T-cell (primary cell): ENCODE measurements around the gene S100PBP. TPM values are rescaled to one million over a fixed set of nuclear protein-coding genes. Genes with fewer than 3 reads are reported as not detected.

Experiments
- ATAC-seq, 4 experiments: fragments of 200-7000 bp in 3 of 4; fragments of 150-1000 bp in 1 of 4; cut with Tn5 transposase; replicated peaks in 1 of 4; 1 replicate in 3 of 4; 2 replicates in 1 of 4; pipeline ENCODE4 v1.10.0; 2021; ENCODE audit warnings: moderate library complexity in 3 of 4, mild to moderate bottlenecking in 2 of 4, moderate number of reproducible peaks in 1 of 4
- CTCF ChIA-PET, 2 donors: fragments of 300-600 bp; sonication (Branson Sonifier 250); formaldehyde crosslinking; loops; one replicate each; lab custom pipeline; 2022; ENCODE audit warnings: antibody characterized with exemption in 2 of 2; lab: Charles Lee
- POLR2A ChIA-PET, 2 donors: fragments of 300-600 bp; sonication (Branson Sonifier 250); formaldehyde crosslinking; loops; one replicate each; lab custom pipeline; 2022; ENCODE audit warnings: antibody characterized with exemption in 2 of 2; lab: Charles Lee
- DNase-seq, 35 experiments: peaks; one replicate each; pipeline versions ENCODE4 v3.0.0 to v3.0.0-alpha.2; 2013 to 2023
- H3K27ac ChIP-seq: one replicate; pipeline ENCODE4 v1.5.1; 2013; ENCODE audit warnings: low read length
- H3K27me3 ChIP-seq, 2 experiments: replicated peaks in 1 of 2; 1 replicate in 1 of 2; 2 replicates in 1 of 2; pipeline versions ENCODE4 v1.6.1 to v1.7.0; 2013; ENCODE audit warnings: low read length in 1 of 2, mixed read lengths in 1 of 2; ENCODE audit not compliant: control insufficient read depth in 2 of 2, insufficient read depth in 2 of 2; ENCODE audit errors: extremely low read depth in 1 of 2
- H3K36me3 ChIP-seq, 2 donors: 1 replicate in 1 of 2; 2 replicates in 1 of 2; pipeline versions ENCODE4 v1.6.1 to v1.7.0; 2013; ENCODE audit warnings: low read length in 1 of 2; ENCODE audit not compliant: control insufficient read depth in 2 of 2, insufficient read depth in 1 of 2; ENCODE audit errors: extremely low read depth in 1 of 2
- H3K4me1 ChIP-seq, 2 experiments: 1 replicate in 1 of 2; 2 replicates in 1 of 2; pipeline versions ENCODE4 v1.6.1 to v1.7.0; 2013; ENCODE audit warnings: low read length in 2 of 2, mixed read lengths in 1 of 2; ENCODE audit not compliant: insufficient read depth in 2 of 2, control insufficient read depth in 1 of 2; ENCODE audit errors: extremely low read depth in 1 of 2
- H3K4me3 ChIP-seq, 2 donors: 1 replicate in 1 of 2; 2 replicates in 1 of 2; pipeline versions ENCODE4 v1.5.1 to v1.7.0; 2013; ENCODE audit warnings: mild to moderate bottlenecking in 2 of 2, low read length in 1 of 2, moderate library complexity in 1 of 2; ENCODE audit not compliant: control insufficient read depth in 1 of 2; ENCODE audit errors: extremely low read depth in 1 of 2
- H3K9me3 ChIP-seq: 2 replicates; pipeline ENCODE4 v1.7.0; 2013
- H3K27ac Mint-ChIP-seq, 2 donors: one replicate each; pipeline ENCODE4 v1.8.0; 2020 to 2021; ENCODE audit warnings: mild to moderate bottlenecking in 2 of 2, mixed read lengths in 2 of 2
- H3K27me3 Mint-ChIP-seq, 2 donors: one replicate each; pipeline ENCODE4 v1.8.0; 2021 to 2022; ENCODE audit warnings: mixed read lengths in 2 of 2
- H3K36me3 Mint-ChIP-seq: one replicate; pipeline ENCODE4 v1.8.0; 2021; ENCODE audit warnings: mixed read lengths
- H3K4me1 Mint-ChIP-seq, 3 donors: one replicate each; pipeline ENCODE4 v1.8.0; 2020 to 2022; ENCODE audit warnings: mixed read lengths in 3 of 3, mild to moderate bottlenecking in 1 of 3
- H3K4me3 Mint-ChIP-seq, 3 donors: one replicate each; pipeline ENCODE4 v1.8.0; 2020 to 2022; ENCODE audit warnings: mild to moderate bottlenecking in 3 of 3, mixed read lengths in 3 of 3, moderate library complexity in 3 of 3
- H3K9me3 Mint-ChIP-seq, 3 donors: one replicate each; pipeline ENCODE4 v1.8.0; 2020 to 2022; ENCODE audit warnings: mixed read lengths in 3 of 3
- WGBS: methylation state at CpG from one replicate; pipeline ENCODE4 v1.1.5; 2013; ENCODE audit warnings: missing lambda C conversion rate; ENCODE audit not compliant: insufficient coverage; 5-methylcytosine and 5-hydroxymethylcytosine counted together
- total RNA-seq, 35 experiments: library from RNA in 6 of 35; stranded (reverse) in 6 of 35; fragments of 120-200 nt in 1 of 35; gene quantifications; one replicate each; pipeline versions ENCODE4 v1.2.1 to v1.2.4 and lab custom pipeline; 2013 to 2026

S100PBP gene
- total RNA-seq, 5 donors from 2014 or later (not counting 1 experiment from before 2014, with no cell fraction given), result 46.6 to 77.6 (median 63.6) TPM

DNA sequence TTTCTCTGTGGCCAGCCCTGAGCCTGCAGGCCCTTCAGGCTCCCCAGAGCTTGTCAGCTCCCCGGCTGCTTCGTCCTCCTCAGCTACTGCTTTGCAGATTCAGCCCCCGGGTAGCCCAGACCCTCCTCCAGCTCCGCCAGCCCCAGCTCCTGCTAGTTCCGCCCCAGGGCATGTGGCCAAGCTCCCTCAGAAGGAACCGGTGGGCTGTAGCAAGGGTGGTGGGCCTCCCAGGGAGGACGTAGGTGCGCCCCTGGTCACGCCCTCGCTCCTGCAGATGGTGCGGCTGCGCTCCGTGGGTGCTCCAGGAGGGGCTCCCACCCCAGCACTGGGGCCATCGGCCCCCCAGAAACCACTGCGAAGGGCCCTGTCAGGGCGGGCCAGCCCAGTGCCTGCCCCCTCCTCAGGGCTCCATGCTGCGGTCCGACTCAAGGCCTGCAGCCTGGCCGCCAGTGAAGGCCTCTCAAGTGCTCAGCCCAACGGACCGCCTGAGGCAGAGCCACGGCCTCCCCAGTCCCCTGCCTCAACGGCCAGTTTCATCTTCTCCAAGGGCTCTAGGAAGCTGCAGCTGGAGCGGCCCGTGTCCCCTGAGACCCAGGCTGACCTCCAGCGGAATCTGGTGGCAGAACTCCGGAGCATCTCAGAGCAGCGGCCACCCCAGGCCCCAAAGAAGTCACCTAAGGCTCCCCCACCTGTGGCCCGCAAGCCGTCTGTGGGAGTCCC, 45.7 kb upstream of the S100PBP start:
- Mint-ChIP-seq H3K9me3 (no peaks in the 10 kb centered on the region), H3K4me3 (no peak overlapping the region), H3K27me3 (no peaks in the 10 kb centered on the region), H3K4me1 (peaks cover 5 to 14% (median 13%) of the 10 kb centered on the region in 3 donors), H3K36me3 (peaks cover 12% of the 10 kb centered on the region), H3K27ac (no peak overlapping the region)
- Histone ChIP-seq H3K9me3 (no peaks in the 10 kb centered on the region), H3K36me3 (peaks cover 6 to 19% of the 10 kb centered on the region in 2 donors), H3K4me3 (no peak overlapping the region), H3K27ac (no peak overlapping the region), H3K4me1 (peaks cover 0 to 10% of the 10 kb centered on the region in 2 experiments), H3K27me3 (peaks cover 0 to 6% of the 10 kb centered on the region in 2 experiments)
- DNase-seq (no peak), ATAC-seq (no peak)
- ChIA-PET CTCF (interaction anchor here (0.5 to 4.5 kb wide), 6 partner anchors 17 to 312 kb away, joined by 3 to 20 read pairs (median 6); no protein-coding TSS in a partner anchor), POLR2A (interaction anchor here in 1 of 2 donors (0.6 kb wide), 2 partner anchors 133 to 135 kb away, joined by 3 to 6 read pairs; no protein-coding TSS in a partner anchor)
- WGBS, result 94% methylated on average over 28 of the region's 30 CpGs

DNA sequence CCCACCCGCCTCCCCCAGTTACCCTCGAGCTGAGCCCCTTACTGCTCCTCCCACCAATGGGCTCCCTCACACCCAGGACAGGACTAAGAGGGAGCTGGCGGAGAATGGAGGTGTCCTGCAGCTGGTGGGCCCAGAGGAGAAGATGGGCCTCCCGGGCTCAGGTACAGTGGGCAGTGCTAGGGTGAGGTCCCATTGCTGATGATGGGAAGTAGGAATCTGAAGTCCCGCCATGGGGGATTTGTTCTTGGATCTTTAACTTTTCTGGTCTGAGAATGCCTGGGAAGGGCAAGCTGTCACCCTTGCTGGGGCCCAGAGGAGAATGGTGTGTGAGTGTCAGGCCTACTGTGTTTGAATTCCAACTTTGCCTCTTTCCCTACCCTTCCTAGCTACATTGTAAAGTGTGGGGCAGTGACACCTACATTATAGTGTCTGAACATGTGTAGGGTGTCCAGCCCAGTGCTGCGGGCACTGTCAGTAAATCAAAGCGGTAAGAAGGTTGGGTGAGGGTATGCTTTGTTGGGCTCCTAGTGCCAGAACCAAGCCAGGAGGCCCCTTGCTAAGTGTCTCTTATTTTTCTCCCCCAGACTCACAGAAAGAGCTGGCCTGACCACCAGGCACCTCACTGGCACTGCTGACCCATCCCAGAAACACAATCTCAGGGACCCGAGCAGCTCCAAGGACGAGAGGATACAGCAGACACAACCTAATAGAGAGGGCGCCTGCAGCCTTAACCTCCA, 45.0 kb upstream of the S100PBP start:
- H3K4me1 Mint-ChIP-seq, result peaks cover 5 to 14% (median 13%) of the 10 kb centered on the region in 3 donors
- H3K9me3 Mint-ChIP-seq, result no peaks in the 10 kb centered on the region
- H3K36me3 Mint-ChIP-seq, result peaks cover 12% of the 10 kb centered on the region
- Histone ChIP-seq H3K4me3 (no peak overlapping the region), H3K36me3 (peaks cover 6 to 21% of the 10 kb centered on the region in 2 donors), H3K27ac (no peak overlapping the region), H3K4me1 (peaks cover 0 to 9% of the 10 kb centered on the region in 2 experiments), H3K9me3 (no peaks in the 10 kb centered on the region), H3K27me3 (peaks cover 0 to 6% of the 10 kb centered on the region in 2 experiments)
- H3K27me3 Mint-ChIP-seq, result no peaks in the 10 kb centered on the region
- ChIA-PET POLR2A (interaction anchor here in 1 of 2 donors (0.6 kb wide), 1 partner anchor 136 kb away, joined by 6 read pairs; no protein-coding TSS in a partner anchor), CTCF (interaction anchor here (0.5 to 4.5 kb wide), 14 partner anchors 7 to 311 kb away, joined by 3 to 20 read pairs (median 4); no protein-coding TSS in a partner anchor)
- DNase-seq, result no peak
- 96% methylated on average over 5 of the region's 10 CpGs for WGBS
- ATAC-seq, result no peak
- no peak overlapping the region for H3K4me3 Mint-ChIP-seq
- no peak overlapping the region for H3K27ac Mint-ChIP-seq

DNA sequence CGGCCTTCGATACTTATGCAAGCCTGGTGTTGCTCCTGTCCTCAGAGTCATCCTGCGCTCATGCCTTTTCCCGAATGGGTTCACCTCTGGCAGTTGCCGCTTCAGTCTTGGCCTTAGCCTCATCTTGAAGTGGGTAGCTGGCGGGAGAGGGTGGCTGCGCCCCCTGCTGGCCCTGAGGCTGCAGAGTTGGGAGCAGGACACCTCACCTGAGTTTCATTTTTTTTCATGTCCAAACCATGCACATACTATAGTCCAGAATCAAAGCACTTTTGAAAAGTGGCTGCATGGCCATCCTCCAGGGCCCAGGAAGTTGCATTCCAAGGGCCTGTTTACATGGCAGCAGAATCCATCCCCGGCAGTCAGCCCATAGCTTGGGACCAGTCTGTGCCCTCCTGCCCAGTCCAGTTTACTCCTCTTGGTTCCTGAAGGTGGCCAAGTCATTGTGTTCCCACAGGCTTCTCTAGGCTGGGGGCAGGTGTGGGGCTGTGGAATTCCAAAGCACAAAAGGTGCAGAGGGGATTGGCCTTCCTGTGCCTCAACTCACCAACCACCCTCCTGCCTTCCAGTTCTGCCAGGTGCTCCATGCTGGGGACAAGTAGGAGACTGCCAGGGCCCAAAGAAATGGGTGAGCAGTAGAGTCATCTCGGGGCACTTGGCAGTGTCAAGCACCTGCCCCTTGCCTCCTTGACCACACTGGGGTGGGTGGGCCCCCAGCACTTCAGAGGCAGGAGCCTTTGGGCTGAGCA, 44.3 kb upstream of the S100PBP start:
- Histone ChIP-seq H3K4me3 (no peak overlapping the region), H3K27ac (no peak overlapping the region), H3K4me1 (peaks cover 0 to 9% of the 10 kb centered on the region in 2 experiments), H3K27me3 (peaks cover 0 to 6% of the 10 kb centered on the region in 2 experiments), H3K36me3 (peaks cover 6 to 28% of the 10 kb centered on the region in 2 donors), H3K9me3 (no peaks in the 10 kb centered on the region)
- H3K4me1 Mint-ChIP-seq, result peaks cover 5 to 14% (median 13%) of the 10 kb centered on the region in 3 donors
- peak; percentile 70 to 86 (median 81) for ATAC-seq
- peak overlapping the region; percentile 58 to 62 for H3K27ac Mint-ChIP-seq
- no peak overlapping the region for H3K4me3 Mint-ChIP-seq
- H3K9me3 Mint-ChIP-seq, result no peaks in the 10 kb centered on the region
- ChIA-PET POLR2A (no interaction called here), CTCF (interaction anchor here (0.7 to 4.5 kb wide), 12 partner anchors 8 to 253 kb away, joined by 3 to 20 read pairs (median 3); no protein-coding TSS in a partner anchor)
- WGBS, result 49% methylated on average over 8 of the region's 9 CpGs
- peaks cover 18% of the 10 kb centered on the region for H3K36me3 Mint-ChIP-seq
- peak; percentile 42 to 85 (median 66) for DNase-seq
- H3K27me3 Mint-ChIP-seq, result no peaks in the 10 kb centered on the region

DNA sequence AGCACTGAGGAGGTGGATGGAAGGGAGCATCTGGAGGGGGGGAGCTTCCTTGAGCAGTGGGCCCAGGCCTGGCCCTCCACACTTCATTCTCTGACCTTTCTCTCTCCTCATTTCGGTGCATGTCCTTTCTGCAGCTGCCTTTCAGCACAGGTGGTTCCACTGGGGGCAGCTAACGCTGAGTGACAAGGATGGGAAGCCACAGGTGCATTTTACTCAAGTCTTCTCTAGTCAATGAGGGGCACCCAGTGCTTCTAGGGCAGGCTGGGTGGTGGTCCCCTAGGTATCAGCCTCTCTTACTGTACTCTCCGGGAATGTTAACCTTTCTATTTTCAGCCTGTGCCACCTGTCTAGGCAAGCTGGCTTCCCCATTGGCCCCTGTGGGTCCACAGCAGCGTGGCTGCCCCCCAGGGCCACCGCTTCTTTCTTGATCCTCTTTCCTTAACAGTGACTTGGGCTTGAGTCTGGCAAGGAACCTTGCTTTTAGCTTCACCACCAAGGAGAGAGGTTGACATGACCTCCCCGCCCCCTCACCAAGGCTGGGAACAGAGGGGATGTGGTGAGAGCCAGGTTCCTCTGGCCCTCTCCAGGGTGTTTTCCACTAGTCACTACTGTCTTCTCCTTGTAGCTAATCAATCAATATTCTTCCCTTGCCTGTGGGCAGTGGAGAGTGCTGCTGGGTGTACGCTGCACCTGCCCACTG, 43.5 kb upstream of the S100PBP start:
- peaks cover 0 to 9% of the 10 kb centered on the region in 2 experiments for H3K4me1 ChIP-seq
- peaks cover 6 to 33% of the 10 kb centered on the region in 2 donors for H3K36me3 ChIP-seq
- H3K4me3 Mint-ChIP-seq, result no peak overlapping the region
- H3K9me3 ChIP-seq, result no peaks in the 10 kb centered on the region
- H3K4me3 ChIP-seq, result no peak overlapping the region
- ChIA-PET CTCF (interaction anchor here (0.6 to 4.5 kb wide), 11 partner anchors 9 to 254 kb away, joined by 3 to 20 read pairs (median 3); no protein-coding TSS in a partner anchor), POLR2A (no interaction called here)
- ATAC-seq, result no peak
- H3K4me1 Mint-ChIP-seq, result peaks cover 5 to 14% (median 13%) of the 10 kb centered on the region in 3 donors
- WGBS, result 83% methylated on average over 3 of the region's 7 CpGs
- H3K27me3 Mint-ChIP-seq, result no peaks in the 10 kb centered on the region
- H3K9me3 Mint-ChIP-seq, result no peaks in the 10 kb centered on the region
- H3K27me3 ChIP-seq, result peaks cover 0 to 6% of the 10 kb centered on the region in 2 experiments
- no peak overlapping the region for H3K27ac ChIP-seq
- H3K27ac Mint-ChIP-seq, result peak overlapping the region; percentile 36 to 82
- peaks cover 23% of the 10 kb centered on the region for H3K36me3 Mint-ChIP-seq
- no peak for DNase-seq

DNA sequence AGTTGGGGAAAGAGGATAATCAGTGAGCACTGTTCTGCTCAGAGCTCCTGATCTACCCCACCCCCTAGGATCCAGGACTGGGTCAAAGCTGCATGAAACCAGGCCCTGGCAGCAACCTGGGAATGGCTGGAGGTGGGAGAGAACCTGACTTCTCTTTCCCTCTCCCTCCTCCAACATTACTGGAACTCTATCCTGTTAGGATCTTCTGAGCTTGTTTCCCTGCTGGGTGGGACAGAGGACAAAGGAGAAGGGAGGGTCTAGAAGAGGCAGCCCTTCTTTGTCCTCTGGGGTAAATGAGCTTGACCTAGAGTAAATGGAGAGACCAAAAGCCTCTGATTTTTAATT, 43.0 kb upstream of the S100PBP start:
- ChIA-PET POLR2A (no interaction called here), CTCF (interaction anchor here (0.6 to 4.5 kb wide), 5 partner anchors 14 to 64 kb away, joined by 3 to 20 read pairs (median 5); no protein-coding TSS in a partner anchor)
- ATAC-seq (no peak), DNase-seq (no peak)
- peaks cover 5 to 14% (median 13%) of the 10 kb centered on the region in 3 donors for H3K4me1 Mint-ChIP-seq
- H3K27ac Mint-ChIP-seq, result peak overlapping the region; percentile 22 to 82
- H3K4me3 ChIP-seq, result no peak overlapping the region
- H3K4me1 ChIP-seq, result peaks cover 0 to 9% of the 10 kb centered on the region in 2 experiments
- peaks cover 0 to 6% of the 10 kb centered on the region in 2 experiments for H3K27me3 ChIP-seq
- no peaks in the 10 kb centered on the region for H3K9me3 Mint-ChIP-seq
- peaks cover 6 to 39% of the 10 kb centered on the region in 2 donors for H3K36me3 ChIP-seq
- peaks cover 28% of the 10 kb centered on the region for H3K36me3 Mint-ChIP-seq
- no peaks in the 10 kb centered on the region for H3K9me3 ChIP-seq
- H3K27ac ChIP-seq, result no peak overlapping the region
- no peak overlapping the region for H3K4me3 Mint-ChIP-seq
- no peaks in the 10 kb centered on the region for H3K27me3 Mint-ChIP-seq
